ENCODE data around the gene RFESD.
A peak's percentile ranks its signal among the peaks of the same experiment; 100 is the strongest.

The RFESD gene

DNA sequence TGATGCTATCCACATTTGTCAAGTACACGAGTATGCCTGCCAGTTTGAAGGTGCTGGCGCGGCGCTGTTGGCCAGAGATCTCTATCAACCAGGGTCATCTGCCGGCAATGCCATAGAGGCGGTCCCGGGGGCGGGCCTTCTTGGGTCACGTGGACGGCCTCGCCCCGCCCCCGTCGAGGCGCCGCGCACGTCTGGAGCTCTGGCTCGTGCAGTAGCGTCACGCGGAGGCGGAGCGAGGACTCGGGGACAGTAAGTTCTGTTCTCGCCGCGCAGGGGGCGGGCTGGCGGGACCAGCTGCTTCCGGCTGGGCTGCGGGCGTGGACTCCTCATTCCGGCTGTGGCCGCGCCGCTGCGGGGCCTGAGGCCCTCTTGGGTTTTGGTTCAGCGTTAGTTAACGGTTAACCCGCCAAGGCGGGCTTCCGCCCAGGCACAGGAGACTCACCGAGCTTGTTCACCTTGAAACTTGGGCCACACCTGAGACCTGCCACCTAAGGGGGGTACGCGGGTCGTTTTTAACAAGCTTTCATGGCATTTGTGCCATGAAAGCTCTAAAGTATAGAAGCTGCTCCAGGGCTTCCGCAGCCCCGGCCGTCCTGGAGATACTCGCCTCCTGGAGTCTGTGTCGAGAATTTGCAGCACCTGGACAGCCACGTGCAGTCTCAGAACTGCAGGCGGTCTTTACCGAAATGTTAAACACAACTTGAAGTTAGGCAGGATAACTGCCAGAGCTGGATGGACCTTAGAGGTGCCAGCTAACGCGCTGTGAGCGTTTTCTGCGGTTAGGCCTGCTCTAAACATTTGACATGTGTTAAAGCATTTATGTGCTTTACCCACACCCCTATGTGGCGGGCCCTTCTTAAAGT lies at the start of gene RFESD:
Gene RFESD (plus strand): TSS at position 209 of the 863 bp plus-strand sequence. CDS start 5,495 bp downstream, outside the sequence.
- peak; percentile 86 to 89 for DNase-seq (ENCODE audit: low read depth in 1 of 2, low spot score in 1 of 2)

DNA sequence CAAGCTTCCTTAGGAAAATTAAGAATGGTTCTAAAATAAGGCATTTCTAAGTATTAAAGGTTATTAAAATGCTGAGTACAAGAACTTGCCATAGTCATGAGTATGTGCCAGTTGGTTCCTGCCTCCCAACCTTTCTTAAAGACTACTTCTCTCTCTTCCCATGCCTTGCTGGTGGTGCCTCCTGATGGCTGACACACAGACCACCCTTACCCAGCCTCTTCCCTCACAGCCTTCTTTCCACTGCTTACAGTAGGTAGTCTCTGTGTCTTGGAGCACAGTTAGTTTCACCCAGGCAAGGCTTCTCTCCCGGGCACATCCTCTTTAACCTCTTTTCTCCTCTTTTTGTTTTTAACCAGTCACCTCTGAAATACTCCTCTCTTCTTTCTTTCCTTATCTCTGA lies 47.3 kb upstream of the RFESD start:
- DNase-seq (ENCODE audit: low read depth in 1 of 2, low spot score in 1 of 2): no peak

DNA sequence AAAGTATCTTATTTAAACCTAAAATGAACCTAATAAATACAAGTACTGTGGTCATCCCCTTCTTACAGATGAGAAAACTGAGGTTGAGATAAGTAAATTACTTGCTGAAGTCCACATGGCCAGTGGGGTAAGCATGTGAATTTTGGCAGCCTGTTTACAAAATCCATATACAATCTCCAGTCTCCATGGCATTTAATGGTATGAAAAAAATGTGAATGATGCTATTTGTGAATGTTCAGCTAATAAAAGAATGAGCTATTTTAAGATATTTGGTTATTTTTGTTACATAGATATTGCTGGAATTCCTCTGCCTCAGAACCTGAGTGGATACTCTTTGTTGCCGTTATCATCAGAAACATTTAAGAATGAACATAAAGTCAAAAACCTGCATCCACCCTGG lies 46.0 kb upstream of the RFESD start:
- DNase-seq (ENCODE audit: low read depth in 1 of 2, low spot score in 1 of 2): no peak

DNA sequence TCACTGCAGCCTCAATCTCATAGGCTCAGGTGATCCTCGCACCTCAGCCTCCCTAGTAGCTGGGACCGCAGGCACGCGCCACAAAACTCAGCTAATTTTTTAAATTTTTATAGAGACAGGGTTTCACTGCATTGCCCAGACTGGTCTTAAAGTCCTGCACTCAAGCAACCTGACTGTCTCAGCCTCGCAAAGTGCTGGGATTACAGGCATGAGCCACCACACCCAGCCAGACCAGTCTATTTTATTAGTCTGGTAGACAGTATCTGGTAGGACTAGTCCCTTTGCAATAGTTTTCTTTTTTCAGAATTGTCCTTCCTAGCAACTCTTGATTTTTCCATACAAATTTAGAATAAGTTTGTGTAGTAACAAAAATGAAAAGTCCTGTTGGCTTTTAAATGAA lies 40.8 kb upstream of the RFESD start:
- DNase-seq (ENCODE audit: low read depth in 1 of 2, low spot score in 1 of 2): no peak

DNA sequence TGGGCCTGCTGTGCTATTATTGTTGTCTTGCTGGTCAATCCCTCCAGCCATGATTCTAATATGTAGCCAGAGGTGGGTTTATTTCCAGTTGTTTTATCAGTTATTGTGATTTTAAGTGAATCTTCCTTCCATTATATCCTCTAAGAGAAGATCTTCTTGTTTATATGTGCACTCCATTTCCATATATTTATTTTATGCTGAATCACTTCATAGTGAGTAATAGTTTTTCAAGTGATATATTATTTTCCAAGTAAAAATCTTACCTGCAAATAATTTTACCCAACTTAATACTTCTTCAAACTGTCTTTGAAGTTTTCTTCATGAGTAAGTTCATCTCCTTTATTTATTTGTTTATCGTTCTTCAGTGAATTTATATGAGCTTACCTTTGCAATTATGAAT lies 40.2 kb upstream of the RFESD start:
- DNase-seq (ENCODE audit: low read depth in 1 of 2, low spot score in 1 of 2): no peak

DNA sequence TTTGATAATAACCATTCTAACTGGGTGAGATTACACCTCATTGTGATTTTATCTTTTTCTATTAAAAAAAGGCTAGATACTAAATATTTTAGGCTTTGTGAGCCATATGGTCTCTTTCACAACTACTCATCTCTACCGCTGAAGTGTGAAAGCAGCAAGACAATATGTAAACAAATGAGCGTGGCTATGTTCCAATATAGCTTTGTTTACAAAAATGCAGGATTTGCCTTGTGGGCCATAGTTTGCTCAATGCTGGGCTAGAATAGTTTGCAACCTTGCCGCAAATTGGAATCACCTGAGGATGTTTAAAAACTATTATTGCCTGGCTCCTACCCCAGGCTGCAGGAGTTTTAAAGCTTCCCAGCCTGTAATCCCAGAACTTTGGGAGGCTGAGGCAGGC lies 36.9 kb upstream of the RFESD start:
- DNase-seq (ENCODE audit: low read depth in 1 of 2, low spot score in 1 of 2): no peak

DNA sequence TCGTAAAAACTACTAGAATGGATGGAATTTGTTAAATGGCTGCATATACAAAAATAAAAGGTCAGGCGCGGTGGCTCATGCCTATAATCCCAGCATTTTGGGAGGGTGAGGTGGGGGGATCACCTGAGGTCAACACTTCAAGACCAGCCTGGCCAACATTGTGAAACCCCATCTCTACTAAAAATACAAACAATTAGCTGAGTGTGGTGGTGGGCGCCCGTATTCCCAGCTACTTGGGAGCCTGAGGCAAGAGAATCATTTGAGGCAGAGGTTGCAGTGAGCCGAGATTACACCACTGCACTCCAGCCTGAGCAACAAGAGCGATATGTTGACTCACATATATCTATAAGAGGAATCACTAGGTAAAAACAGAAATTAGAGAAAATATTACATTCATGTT lies 36.0 kb upstream of the RFESD start:
- no peak for DNase-seq (ENCODE audit: low read depth in 1 of 2, low spot score in 1 of 2)

DNA sequence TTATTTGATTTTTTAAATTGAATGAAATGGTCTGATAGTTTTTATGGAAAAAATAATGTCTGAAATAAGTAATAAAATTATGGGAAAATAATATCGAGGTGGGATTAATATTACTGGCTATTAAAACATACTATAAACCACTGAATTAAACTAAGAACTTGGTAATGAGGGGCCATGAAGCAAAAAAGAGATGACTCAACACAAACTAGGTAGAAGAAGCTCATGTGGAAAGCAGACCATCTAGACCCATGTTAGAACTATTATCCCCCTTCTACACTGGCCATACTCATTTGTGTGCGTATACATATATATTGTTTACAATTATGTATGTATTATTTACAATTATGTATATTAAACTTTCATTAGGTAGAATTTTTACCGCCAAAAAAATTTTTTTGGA lies 35.2 kb upstream of the RFESD start:
- no peak for DNase-seq (ENCODE audit: low read depth in 1 of 2, low spot score in 1 of 2)

DNA sequence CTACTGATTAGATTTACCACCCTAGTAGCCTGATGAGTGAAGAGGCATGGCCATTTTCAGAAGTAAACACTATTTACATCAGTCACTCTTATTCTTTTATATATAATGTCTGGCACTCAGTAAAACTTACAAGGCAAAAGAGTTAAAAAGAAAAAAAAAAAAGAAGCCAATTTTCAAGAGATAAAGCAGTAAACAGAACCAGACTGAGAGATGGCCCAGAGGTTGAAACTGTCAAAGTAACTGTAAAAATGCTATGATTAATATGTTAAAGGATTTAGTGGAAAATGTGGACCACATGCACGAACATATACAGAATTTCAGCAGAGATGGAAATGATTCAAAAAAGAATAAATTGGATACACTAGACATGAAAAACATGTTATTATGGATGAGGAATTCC lies 33.1 kb upstream of the RFESD start:
- no peak for DNase-seq (ENCODE audit: low read depth in 1 of 2, low spot score in 1 of 2)

DNA sequence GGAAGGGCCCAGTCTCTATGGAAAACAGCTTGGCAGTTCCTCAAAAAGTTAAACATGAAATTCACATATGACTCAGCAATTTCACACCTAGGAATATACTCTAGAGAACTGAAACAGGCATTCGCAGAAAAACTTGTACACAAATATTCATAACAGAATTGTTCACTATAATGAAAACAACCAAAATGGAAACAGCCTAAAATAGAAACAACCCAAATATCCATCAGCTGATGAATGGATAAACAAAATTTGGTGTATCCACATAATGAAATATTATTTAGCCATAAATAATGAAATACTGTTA lies 31.5 kb upstream of the RFESD start:
- DNase-seq (ENCODE audit: low read depth in 1 of 2, low spot score in 1 of 2): no peak

DNA sequence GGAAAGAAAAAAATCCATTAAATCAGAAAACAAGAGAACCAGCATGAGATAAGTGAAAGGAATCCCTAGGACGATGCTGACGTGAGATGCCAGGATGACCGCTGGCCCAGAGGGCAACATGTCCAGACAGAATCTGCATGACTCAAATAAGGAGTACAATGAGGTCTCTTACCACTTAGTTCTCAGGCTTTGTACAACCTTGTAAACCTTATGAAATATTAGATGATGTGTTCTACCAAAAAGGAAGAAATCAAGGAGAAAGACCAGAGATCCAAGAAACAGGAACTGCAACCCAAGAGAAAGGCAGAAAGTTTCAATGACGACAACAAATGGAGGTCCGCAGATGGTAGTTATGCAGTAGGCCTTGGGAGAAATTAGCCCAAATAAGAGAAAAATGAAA lies 29.5 kb upstream of the RFESD start:
- no peak for DNase-seq (ENCODE audit: low read depth in 1 of 2, low spot score in 1 of 2)

DNA sequence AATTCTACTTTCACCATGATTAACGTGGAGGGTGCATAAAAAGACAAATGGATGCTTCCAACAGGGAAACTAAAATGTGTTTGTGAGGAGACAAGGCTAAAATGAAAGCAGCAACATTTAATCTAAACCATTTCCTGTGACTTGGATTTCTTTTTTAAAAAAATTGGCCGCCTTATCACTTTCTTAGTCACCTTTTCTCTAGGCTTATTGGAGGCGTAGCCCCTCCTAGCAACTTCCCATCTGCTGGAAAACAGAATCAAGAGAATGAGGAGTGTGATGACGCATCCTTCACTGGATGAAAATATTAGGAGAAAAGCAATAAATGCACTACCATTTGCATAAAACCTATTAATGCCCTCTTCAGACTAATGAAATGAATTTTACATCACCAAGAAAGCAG lies 27.5 kb upstream of the RFESD start:
- no peak for DNase-seq (ENCODE audit: low read depth in 1 of 2, low spot score in 1 of 2)

DNA sequence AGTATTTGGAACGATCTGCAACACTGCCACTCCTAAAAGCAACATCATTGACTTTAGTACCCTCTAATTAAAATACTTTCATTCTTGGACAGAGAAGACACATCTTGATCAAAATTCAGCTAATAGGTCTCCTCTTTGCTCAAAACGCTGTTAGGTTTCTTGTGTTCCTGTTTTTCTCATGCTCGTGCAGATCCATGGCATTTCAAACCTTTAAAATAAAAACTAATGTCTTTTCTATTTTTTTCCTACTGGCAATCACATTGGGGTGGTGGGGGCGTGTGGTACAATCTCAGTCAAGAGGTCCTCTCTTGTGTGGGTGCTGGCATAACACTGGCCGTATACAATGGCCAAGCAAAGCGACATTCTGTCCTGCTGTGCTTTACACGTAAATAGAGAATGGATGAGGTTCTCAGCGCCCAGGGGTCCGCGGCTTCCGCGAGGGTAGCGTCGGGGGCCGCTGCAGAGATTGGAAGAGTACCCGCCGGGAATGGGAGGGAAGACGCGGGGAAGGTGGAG lies 27.0 kb upstream of the RFESD start:
- DNase-seq (ENCODE audit: low read depth in 1 of 2, low spot score in 1 of 2): no peak

DNA sequence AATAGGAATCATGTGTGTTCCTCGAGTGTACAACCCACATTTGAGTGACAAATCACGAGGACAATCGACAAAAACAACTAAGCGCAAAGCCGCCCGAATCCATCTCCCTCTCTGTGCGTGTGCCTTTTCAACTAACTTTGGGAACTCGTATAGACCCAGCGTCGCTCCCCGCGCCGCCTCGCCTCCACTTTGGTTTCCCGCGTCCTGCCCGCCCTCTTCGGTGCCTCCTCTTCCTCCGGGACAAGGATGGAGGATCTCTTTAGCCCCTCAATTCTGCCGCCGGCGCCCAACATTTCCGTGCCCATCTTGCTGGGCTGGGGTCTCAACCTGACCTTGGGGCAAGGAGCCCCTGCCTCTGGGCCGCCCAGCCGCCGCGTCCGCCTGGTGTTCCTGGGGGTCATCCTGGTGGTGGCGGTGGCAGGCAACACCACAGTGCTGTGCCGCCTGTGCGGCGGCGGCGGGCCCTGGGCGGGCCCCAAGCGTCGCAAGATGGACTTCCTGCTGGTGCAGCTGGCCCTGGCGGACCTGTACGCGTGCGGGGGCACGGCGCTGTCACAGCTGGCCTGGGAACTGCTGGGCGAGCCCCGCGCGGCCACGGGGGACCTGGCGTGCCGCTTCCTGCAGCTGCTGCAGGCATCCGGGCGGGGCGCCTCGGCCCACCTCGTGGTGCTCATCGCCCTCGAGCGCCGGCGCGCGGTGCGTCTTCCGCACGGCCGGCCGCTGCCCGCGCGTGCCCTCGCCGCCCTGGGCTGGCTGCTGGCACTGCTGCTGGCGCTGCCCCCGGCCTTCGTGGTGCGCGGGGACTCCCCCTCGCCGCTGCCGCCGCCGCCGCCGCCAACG lies 26.3 kb upstream of the RFESD start, which contains the start of gene GPR150:
Gene GPR150 (plus strand): TSS at position 58 of the 840 bp plus-strand sequence. CDS start 189 bp downstream, at position 247.
- peak; percentile 30 to 57 for DNase-seq (ENCODE audit: low read depth in 1 of 2, low spot score in 1 of 2)

DNA sequence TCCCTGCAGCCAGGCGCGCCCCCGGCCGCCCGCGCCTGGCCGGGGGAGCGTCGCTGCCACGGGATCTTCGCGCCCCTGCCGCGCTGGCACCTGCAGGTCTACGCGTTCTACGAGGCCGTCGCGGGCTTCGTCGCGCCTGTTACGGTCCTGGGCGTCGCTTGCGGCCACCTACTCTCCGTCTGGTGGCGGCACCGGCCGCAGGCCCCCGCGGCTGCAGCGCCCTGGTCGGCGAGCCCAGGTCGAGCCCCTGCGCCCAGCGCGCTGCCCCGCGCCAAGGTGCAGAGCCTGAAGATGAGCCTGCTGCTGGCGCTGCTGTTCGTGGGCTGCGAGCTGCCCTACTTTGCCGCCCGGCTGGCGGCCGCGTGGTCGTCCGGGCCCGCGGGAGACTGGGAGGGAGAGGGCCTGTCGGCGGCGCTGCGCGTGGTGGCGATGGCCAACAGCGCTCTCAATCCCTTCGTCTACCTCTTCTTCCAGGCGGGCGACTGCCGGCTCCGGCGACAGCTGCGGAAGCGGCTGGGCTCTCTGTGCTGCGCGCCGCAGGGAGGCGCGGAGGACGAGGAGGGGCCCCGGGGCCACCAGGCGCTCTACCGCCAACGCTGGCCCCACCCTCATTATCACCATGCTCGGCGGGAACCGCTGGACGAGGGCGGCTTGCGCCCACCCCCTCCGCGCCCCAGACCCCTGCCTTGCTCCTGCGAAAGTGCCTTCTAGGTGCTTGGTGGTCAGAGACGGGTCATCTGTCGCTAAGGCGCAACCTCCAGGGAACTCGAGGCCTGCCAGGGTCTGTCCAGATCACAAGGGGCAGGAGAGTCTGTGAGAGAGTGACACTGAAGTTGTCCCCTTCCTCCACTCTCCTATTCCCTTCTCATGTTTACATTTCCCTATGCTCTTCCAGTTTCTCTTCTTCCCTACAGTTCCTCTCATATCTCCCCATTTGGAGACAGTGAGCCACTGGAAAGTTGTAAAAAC lies 25.4 kb upstream of the RFESD start:
- peak; percentile 12 to 17 for DNase-seq (ENCODE audit: low read depth in 1 of 2, low spot score in 1 of 2)

DNA sequence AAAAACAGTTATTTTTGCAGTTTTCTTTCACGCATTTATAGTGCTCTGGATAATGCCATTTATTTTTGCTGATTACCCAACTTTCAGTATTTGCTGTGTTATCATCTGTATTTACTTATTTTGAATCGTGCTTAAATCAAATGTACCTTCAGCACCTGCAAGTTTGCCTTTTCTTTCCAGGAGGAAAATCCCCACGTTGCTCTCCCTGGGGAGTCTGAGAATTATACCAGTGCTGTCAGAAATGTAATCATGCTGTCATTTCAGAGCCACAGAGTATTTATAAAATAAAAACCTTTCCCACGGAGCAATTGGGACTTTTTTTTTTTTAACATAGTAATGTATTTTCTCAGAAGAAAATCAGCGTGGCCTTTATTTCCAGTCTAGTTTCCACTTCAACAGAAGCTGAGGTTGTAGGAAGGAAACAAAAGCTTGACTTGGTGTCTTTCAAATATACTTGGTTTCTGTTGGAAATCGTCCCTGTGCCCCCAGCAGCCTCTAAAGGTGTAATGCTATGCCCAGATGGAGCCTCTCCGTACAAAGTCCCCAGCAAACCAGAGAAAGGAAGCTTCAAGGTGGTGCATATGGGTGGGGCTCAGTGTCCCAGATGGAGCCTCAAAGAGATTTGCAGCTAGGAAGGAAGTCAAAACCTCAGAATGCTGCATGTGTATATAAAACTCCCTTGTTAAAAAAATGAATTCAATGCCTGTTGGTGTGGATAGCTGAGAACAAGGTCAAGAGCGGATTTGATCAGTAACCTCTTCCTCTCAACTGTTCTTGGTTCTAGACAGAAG lies 24.5 kb upstream of the RFESD start:
- DNase-seq (ENCODE audit: low read depth in 1 of 2, low spot score in 1 of 2): no peak

DNA sequence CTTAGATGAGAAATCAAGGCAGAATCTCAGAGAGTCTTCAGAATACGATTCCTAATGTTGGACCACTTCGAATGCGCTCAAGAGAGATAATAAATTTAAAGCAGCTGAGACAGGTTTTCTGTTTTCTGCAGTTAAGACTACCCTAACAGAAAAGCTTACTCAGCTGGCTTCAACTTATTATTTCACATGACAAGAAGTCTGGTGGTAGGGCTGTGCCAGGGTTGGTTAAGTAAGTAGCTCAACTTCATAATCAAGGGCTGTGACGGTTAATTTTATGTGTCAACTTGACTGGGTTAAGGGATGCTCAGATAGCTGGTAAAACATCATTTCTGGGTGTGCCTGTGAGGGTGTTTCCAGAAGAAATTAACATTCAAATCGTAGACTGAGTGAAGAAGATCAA lies 22.9 kb upstream of the RFESD start:
- DNase-seq (ENCODE audit: low read depth in 1 of 2, low spot score in 1 of 2): no peak

DNA sequence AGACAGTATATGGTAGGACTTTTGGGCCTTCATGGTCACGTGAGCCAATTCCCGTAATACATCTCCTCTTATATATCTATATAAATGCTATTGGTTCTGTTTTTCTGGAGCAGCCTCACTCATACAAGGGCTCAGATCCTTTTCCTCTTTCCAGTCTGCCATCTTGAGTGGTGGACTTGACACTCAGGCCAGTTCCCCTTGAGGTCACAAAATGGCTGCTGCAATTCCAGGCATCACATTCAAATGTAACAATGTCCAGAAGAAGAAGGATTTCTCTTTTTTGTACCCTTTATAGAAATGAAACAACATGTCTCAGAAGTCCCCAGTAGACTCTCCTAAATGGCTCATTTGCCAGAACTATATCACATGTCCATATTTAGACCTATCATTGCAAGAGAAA lies 22.2 kb upstream of the RFESD start:
- DNase-seq (ENCODE audit: low read depth in 1 of 2, low spot score in 1 of 2): no peak

DNA sequence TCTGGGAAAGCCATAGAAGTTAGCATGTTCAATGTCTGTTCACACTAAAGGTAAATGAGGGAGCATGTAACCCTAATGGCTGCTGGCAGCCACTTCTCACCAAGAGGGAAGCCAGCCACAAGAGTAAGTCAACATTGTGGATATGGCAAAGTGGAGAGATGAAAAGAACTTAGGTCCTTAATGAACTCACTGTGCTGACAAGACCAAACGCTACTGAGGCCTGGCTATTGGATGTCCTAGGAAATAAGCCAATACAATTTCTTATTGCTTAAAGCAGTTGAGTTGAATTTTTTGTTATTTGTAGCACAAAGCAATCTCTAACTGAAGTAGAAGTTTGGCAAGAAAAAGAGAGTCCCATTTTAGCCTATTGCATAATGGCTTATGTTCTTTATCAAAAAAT lies 19.9 kb upstream of the RFESD start:
- DNase-seq (ENCODE audit: low read depth in 1 of 2, low spot score in 1 of 2): no peak
